ENCODE data around the gene HSPBAP1. TPM values are rescaled to one million over a fixed set of nuclear protein-coding genes. Genes with fewer than 3 reads are reported as not detected.

HSPBAP1 gene
- total and polyA plus RNA-seq, 2 of the 4 experiments (the other 2 are of a cell fraction) = 2.6 to 4.8 TPM

DNA sequence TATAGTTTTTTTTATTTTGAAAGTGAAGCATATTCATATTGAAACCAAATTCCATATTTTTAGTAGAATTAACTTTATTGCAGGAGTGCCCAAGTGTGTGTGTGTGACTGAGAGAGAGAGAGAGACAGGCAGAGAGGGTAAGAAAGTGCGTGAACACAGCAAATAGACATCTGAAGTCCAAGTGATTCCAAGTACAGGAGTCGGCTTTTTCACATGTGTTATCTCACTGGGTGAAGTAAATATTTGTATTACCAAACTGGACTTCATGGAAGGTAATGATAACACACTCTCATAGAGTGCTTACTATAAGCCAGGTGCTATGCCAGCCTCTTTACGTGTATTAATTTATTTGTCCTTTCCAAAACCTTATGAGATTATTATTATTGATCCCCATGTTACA, 101.0 kb downstream of the HSPBAP1 start:
- H3K4me1 ChIP-seq (ENCODE audit: control insufficient read depth, insufficient read depth, low read length) = no peaks in the 10 kb centered on the region
- no TSS peak for BruUV-seq (replicated peaks)
- CTCF ChIA-PET = interaction anchor here (0.6 kb wide), 1 partner anchor 40 kb away, joined by 3 read pairs; no protein-coding TSS in a partner anchor
- H3K14ac ChIP-seq (replicated peaks; ENCODE audit: low read depth, low read length) = no peak overlapping the region
- no peak overlapping the region for H3K9ac ChIP-seq (ENCODE audit: low read depth, low read length)
- intact Hi-C loops (cut with micrococcal nuclease) = no loop called here
- no CpG with 5 or more reads among the region's 3 CpGs for WGBS, 2 experiments (ENCODE audit: extremely low coverage in 2 of 2, insufficient read length in 1 of 2)
- no peaks in the 10 kb centered on the region for H3K9me3 ChIP-seq (ENCODE audit: control insufficient read depth, insufficient read depth, low read length)
- in situ Hi-C loops (cut with MboI; ENCODE audit: low sequenced_read_pairs) = no loop called here
- no peak overlapping the region for H4K5ac ChIP-seq (ENCODE audit: low read depth, low read length)
- no peak for ATAC-seq (ENCODE audit: low read depth)
- H3K4ac ChIP-seq (ENCODE audit: low read depth, low read length) = no peak overlapping the region
- no peak overlapping the region for H2BK15ac ChIP-seq (ENCODE audit: low read depth, low read length)
- no peaks in the 10 kb centered on the region for H4K20me1 ChIP-seq (ENCODE audit: insufficient read depth, low read length)
- POLR2A ChIA-PET (ENCODE audit: unreplicated experiment) = no interaction called here
- H3K36me3 ChIP-seq (ENCODE audit: control insufficient read depth, insufficient read depth, low read length) = peaks cover 19% of the 10 kb centered on the region
- no peak overlapping the region for H2AFZ ChIP-seq (replicated peaks; ENCODE audit: low read length, poor library complexity)
- dilution Hi-C loops (cut with HindIII; ENCODE audit: low sequenced_read_pairs, unreplicated experiment) = no loop called here
- H3K79me1 ChIP-seq (ENCODE audit: low read depth in 1 of 2, low read length in 2 of 2) = no peaks in the 10 kb centered on the region
- 0 out of 2 replicates have a peak, but pooled peaks cover 7% of the 10 kb centered on the region for H3K9me1 ChIP-seq (ENCODE audit: insufficient read depth, low read length)
- H4K91ac ChIP-seq (ENCODE audit: insufficient read depth, low read depth, low read length) = no peak overlapping the region
- no peak overlapping the region for H3K4me2 ChIP-seq (ENCODE audit: low read depth, low read length)
- H2BK120ac ChIP-seq (ENCODE audit: low read depth, low read length) = no peak overlapping the region
- DNase-seq = no peak
- H3K4me3 ChIP-seq (ENCODE audit: insufficient read depth, low read depth, low read length) = no peak overlapping the region
- H2AK5ac ChIP-seq (ENCODE audit: low read depth, low read length) = no peak overlapping the region
- H3K27ac ChIP-seq (ENCODE audit: insufficient read depth, low read length) = no peak overlapping the region
- no peaks in the 10 kb centered on the region for H3K27me3 ChIP-seq (ENCODE audit: control insufficient read depth, insufficient read depth, low read length)
- H2AK9ac ChIP-seq (replicated peaks; ENCODE audit: low read depth, low read length, poor library complexity) = no peak overlapping the region
- no peak overlapping the region for H3K23ac ChIP-seq (ENCODE audit: low read depth, low read length)
- no peak overlapping the region for H2BK20ac ChIP-seq (ENCODE audit: low read depth, low read length)
- TF ChIP-seq RFX5 (IDR thresholded peaks at IDR 0.05; ENCODE audit: low read depth, low read length) (no peak), RAD21 (IDR thresholded peaks at IDR 0.05; ENCODE audit: low read length) (no peak)
- no peak overlapping the region for H4K8ac ChIP-seq (ENCODE audit: low read depth in 2 of 2, low read length in 2 of 2)
- H2BK5ac ChIP-seq (ENCODE audit: low read depth, low read length, poor library complexity, severe bottlenecking) = no peak overlapping the region
- H3K56ac ChIP-seq (ENCODE audit: extremely low read depth, insufficient read depth, low read length) = no peak overlapping the region
- no peak overlapping the region for H3K18ac ChIP-seq (ENCODE audit: low read depth, low read length)
